Astrocyte of the spinal cord (primary cell): ENCODE results near the gene DGKG.

Source experiments
- DNase-seq: peaks from one replicate; pipeline ENCODE4 v3.0.0; 2011; ENCODE audit warnings: low read depth, low spot score
- H3K4me3 ChIP-seq: 2 replicates; pipeline ENCODE4 v1.5.1; 2011; ENCODE audit warnings: low read depth, mild to moderate bottlenecking, low read length, moderate library complexity
- in situ Hi-C: cut with HindIII; loops from 2 replicates; pipeline ENCODE4 v1.10.0; 2017; ENCODE audit warnings: low sequenced_read_pairs
- TF ChIP-seq, protein P1 (sequence below): IDR thresholded peaks from 2 replicates; pipeline ENCODE4 v1.5.1; 2012; ENCODE audit warnings: low read depth, mild to moderate bottlenecking, low read length, inconsistent platforms

Gene DGKG

GRCh38 chr3:186267758-186268157 lies 94.3 kb downstream of the DGKG start:
- in situ Hi-C loops: no loop called here

DNA sequence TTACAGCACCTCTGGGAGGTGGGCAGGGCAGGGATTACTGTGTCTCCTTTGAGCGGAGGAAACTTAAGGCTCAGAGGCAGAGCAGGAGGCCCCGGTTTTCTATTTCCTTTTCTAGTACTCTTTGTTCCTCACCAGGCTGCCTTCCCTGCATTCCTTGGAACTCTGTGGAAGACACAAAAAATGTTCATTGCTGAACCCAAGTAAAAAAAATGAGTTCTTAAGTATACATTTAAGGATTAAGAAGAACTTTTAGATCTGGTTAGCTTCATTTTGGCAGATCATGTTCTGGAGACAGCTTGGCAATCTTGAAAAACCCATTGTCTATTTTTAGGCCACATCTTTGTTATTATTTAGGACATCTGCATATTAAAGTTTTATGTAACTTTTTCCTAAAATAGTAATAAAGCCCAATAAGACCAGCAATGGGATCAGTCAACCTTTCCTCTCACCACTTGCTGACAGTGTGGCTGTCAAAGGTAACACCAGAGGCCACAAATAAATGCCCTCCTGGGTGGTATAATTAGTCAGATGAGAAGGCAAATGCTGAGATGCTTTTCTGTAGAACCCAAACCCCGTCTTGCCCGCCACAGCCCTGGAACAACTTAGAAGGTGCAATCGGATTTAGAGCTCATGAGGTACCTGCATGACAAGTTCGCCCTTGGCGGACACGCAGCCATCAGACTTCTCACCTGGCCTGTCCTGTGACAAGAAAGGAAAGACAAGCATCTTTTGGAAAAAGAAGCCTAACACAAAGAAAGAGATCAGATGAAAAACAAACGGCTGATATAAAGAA lies 97.2 kb downstream of the DGKG start:
- H3K4me3 ChIP-seq: no peak overlapping the region
- DNase-seq: no peak
- TF ChIP-seq, protein P1, sequence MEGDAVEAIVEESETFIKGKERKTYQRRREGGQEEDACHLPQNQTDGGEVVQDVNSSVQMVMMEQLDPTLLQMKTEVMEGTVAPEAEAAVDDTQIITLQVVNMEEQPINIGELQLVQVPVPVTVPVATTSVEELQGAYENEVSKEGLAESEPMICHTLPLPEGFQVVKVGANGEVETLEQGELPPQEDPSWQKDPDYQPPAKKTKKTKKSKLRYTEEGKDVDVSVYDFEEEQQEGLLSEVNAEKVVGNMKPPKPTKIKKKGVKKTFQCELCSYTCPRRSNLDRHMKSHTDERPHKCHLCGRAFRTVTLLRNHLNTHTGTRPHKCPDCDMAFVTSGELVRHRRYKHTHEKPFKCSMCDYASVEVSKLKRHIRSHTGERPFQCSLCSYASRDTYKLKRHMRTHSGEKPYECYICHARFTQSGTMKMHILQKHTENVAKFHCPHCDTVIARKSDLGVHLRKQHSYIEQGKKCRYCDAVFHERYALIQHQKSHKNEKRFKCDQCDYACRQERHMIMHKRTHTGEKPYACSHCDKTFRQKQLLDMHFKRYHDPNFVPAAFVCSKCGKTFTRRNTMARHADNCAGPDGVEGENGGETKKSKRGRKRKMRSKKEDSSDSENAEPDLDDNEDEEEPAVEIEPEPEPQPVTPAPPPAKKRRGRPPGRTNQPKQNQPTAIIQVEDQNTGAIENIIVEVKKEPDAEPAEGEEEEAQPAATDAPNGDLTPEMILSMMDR: no peak
- in situ Hi-C loops: no loop called here

More at GRCh38 chr3:186267758-186268157, 94.3 kb downstream of the DGKG start:
- TF ChIP-seq, protein P1: no peak
- no peak for DNase-seq
- H3K4me3 ChIP-seq: no peak overlapping the region

DNA sequence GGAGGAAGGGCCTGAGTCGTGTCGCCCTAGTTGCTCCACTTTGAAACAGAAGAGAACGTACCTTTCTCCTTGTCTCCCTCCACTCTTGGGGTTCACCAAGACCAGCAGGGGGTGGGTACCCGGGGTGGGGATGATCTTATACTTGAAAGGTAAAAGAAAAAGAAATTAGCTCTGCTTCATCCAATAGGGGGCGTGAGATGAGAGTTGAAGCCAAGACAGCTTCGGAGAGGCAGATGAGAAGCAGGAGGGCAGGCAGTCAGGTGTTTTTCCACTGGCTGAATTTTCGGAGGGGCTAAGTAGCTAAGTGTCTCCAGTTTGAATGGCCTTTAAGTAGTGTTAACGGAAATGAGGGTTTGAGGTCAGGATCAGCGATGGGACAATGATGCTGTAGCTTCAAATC lies 100.4 kb downstream of the DGKG start:
- no peak for DNase-seq
- no peak overlapping the region for H3K4me3 ChIP-seq
- in situ Hi-C loops: no loop called here
- TF ChIP-seq, protein P1: no peak

- DNase-seq: no peak
- TF ChIP-seq, protein P1: no peak
- no peak overlapping the region for H3K4me3 ChIP-seq
- in situ Hi-C loops: no loop called here
These were observed 101.3 kb downstream of the DGKG start for GRCh38 chr3:186260726-186261125.

DNA sequence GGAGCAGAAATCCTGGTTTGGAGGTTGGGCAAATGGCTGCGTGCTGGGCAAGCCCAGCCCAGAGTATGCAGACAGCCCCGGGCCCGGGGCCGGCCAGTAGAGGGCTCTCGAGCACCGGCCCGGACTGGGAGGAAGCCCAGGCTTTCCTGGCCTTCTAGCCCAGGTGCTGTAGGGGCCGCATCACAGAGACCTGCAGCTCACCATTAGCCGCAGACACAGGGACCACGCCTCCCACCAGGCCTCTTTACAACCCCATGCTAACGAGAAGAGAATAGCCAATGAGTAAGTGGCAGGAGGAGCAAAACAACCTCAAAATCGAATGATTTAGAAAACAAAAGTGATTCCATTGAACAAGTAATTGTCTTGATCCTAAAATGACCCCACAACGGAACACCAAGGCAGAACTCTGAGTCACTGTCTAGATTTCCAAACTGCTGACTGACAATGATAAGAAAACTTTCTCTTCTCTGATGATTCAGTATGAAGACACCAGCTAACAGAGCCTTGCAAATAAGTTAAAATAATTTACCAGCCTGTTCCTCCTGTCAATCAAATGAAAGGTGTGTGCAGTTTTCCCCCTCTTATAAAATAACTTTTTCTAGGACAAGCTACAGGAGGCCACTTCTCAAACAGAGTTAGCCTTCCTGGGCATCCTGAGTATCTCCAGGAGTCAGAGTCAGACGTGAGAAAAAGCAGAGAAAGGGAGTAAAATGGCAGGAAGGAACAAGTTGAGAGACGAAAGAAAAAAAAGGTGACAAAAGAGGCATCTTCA lies 102.2 kb downstream of the DGKG start:
- H3K4me3 ChIP-seq: no peak overlapping the region
- DNase-seq: peak; percentile 76
- TF ChIP-seq, protein P1: peak; percentile 99
- in situ Hi-C loops: no loop called here

DNA sequence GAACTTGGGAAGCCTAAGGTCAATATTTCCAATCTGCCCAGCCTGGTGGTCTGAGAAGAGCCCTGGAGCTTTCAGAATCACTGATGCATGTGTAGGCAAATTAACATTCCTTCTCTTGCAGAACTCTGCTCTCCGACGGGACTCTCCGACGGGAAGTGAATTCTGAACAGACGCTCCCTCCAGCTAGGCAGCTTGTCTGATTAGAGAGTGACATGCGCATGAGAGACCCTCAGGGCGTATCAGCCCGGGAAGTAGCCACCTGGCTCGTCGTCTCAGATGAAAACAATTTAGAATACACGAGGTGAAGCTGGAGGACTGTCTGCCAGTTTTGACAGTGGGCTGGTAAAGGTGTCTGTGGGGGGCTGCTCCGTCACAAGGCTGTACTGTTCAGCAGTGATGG lies 103.1 kb downstream of the DGKG start:
- TF ChIP-seq, protein P1: no peak
- in situ Hi-C loops: no loop called here
- DNase-seq: no peak
- no peak overlapping the region for H3K4me3 ChIP-seq
